H1 (cell line): ENCODE results near the gene NR2E1. TPM values are rescaled to one million over a fixed set of nuclear protein-coding genes. Genes with fewer than 3 reads are reported as not detected.
A peak's percentile ranks its signal among the peaks of the same experiment; 100 is the strongest.

Experiments
- CTCF ChIA-PET: fragments of 300-600 bp; sonication (Branson Sonifier 250); formaldehyde crosslinking; loops from one replicate; lab custom pipeline; 2021; ENCODE audit not compliant: partially characterized antibody; lab: Charles Lee
- POLR2A ChIA-PET: fragments of 300-600 bp; sonication (Branson Sonifier 250); formaldehyde crosslinking; loops from one replicate; lab custom pipeline; 2021; ENCODE audit warnings: inconsistent platforms; ENCODE audit not compliant: partially characterized antibody; lab: Charles Lee
- DNase-seq, 2 experiments: peaks; one replicate each; pipeline versions ENCODE4 v3.0.0 to v3.0.0-alpha.2; 2010 to 2022; ENCODE audit warnings: low spot score in 2 of 2, low read depth in 1 of 2, mixed read lengths in 1 of 2
- FAIRE-seq: peaks from 2 replicates; lab custom pipeline; 2011; peaks lifted over from hg19 to GRCh38; lab: Jason Lieb, UNC
- H2AFZ ChIP-seq: 2 replicates; pipeline ENCODE4 v1.8.1; 2012; ENCODE audit warnings: low read length, inconsistent platforms
- H2AK5ac ChIP-seq: 2 replicates; pipeline ENCODE4 v1.6.1; 2013; ENCODE audit warnings: low read depth, low read length
- H2BK120ac ChIP-seq: replicated peaks from 2 replicates; pipeline ENCODE3; 2013; ENCODE audit warnings: low read depth, low read length, inconsistent platforms
- H2BK12ac ChIP-seq: 2 replicates; pipeline ENCODE4 v1.6.1; 2013; ENCODE audit warnings: low read depth, low read length
- H2BK15ac ChIP-seq: 2 replicates; pipeline ENCODE4 v1.6.1; 2013; ENCODE audit warnings: low read length
- H2BK20ac ChIP-seq: 2 replicates; pipeline ENCODE4 v1.6.1; 2013; ENCODE audit warnings: low read length
- H2BK5ac ChIP-seq: 2 replicates; pipeline ENCODE4 v1.6.1; 2013; ENCODE audit warnings: low read depth, low read length
- H3K14ac ChIP-seq: 2 replicates; pipeline ENCODE4 v1.6.1; 2013; ENCODE audit warnings: inconsistent platforms; ENCODE audit not compliant: insufficient read length
- H3K18ac ChIP-seq: 2 replicates; pipeline ENCODE4 v1.6.1; 2013; ENCODE audit warnings: low read length; ENCODE audit errors: extremely low read depth
- H3K23ac ChIP-seq: 2 replicates; pipeline ENCODE4 v1.6.1; 2013; ENCODE audit warnings: inconsistent platforms; ENCODE audit not compliant: insufficient read length
- H3K23me2 ChIP-seq: 2 replicates; pipeline ENCODE4 v1.6.1; 2013; ENCODE audit warnings: low read depth, low read length
- H3K27ac ChIP-seq: 2 replicates; pipeline ENCODE4 v1.6.1; 2011; ENCODE audit warnings: low read depth, low read length, inconsistent platforms
- H3K27me3 ChIP-seq, 4 experiments: replicated peaks in 1 of 4; 1 replicate in 1 of 4; 2 replicates in 3 of 4; pipeline versions ENCODE4 v1.6.1 to v1.8.1; 2011 to 2013; ENCODE audit warnings: low read length in 3 of 4, mild to moderate bottlenecking in 3 of 4, inconsistent platforms in 2 of 4, mixed read lengths in 2 of 4, moderate library complexity in 1 of 4; ENCODE audit not compliant: control insufficient read depth in 3 of 4, insufficient read depth in 3 of 4; ENCODE audit errors: extremely low read depth in 1 of 4
- H3K36me3 ChIP-seq, 4 experiments: 2 replicates each; pipeline versions ENCODE4 v1.6.1 to v1.8.1; 2011 to 2013; ENCODE audit warnings: mild to moderate bottlenecking in 4 of 4, low read length in 3 of 4, moderate library complexity in 2 of 4, control low read depth in 1 of 4, inconsistent platforms in 1 of 4; ENCODE audit not compliant: insufficient read depth in 4 of 4, control insufficient read depth in 2 of 4
- H3K4ac ChIP-seq: replicated peaks from 2 replicates; pipeline ENCODE3; 2013; ENCODE audit warnings: low read length, low read depth, mixed read lengths, inconsistent platforms; ENCODE audit not compliant: insufficient read length
- H3K4me1 ChIP-seq, 4 experiments: replicated peaks in 1 of 4; 1 replicate in 1 of 4; 2 replicates in 3 of 4; pipeline versions ENCODE4 v1.6.1 to v1.8.1; 2011 to 2013; ENCODE audit warnings: low read length in 3 of 4, inconsistent platforms in 2 of 4, mixed read lengths in 1 of 4; ENCODE audit not compliant: insufficient read depth in 4 of 4, control insufficient read depth in 3 of 4
- H3K4me2 ChIP-seq, 2 experiments: 2 replicates each; pipeline versions ENCODE4 v1.6.1 to v1.8.1; 2011 to 2013; ENCODE audit warnings: low read depth in 2 of 2, low read length in 2 of 2, control low read depth in 1 of 2, inconsistent platforms in 1 of 2, mild to moderate bottlenecking in 1 of 2; ENCODE audit not compliant: insufficient read depth in 1 of 2
- H3K4me3 ChIP-seq, 4 experiments: fragments of 200-600, 300-600 bp in 1 of 4; sonication (generic), shearing (Covaris generic), sonication (Bioruptor Twin) in 1 of 4; 2 replicates each; pipeline versions ENCODE4 v1.5.1 to v1.8.1; 2011 to 2016; ENCODE audit warnings: low read length in 4 of 4, low read depth in 3 of 4, control low read depth in 2 of 4, inconsistent platforms in 2 of 4, mild to moderate bottlenecking in 2 of 4, mixed read lengths in 1 of 4, moderate library complexity in 1 of 4; ENCODE audit not compliant: insufficient read depth in 2 of 4; ENCODE audit errors: extremely low read depth in 1 of 4
- H3K56ac ChIP-seq: replicated peaks from 2 replicates; pipeline ENCODE3; 2013; ENCODE audit warnings: low read depth, mild to moderate bottlenecking, mixed read lengths, low read length, inconsistent platforms; ENCODE audit not compliant: insufficient read length
- H3K79me1 ChIP-seq: 2 replicates; pipeline ENCODE4 v1.6.1; 2013; ENCODE audit warnings: low read depth, low read length, control low read depth
- H3K79me2 ChIP-seq, 2 experiments: 2 replicates each; pipeline versions ENCODE4 v1.6.1 to v1.8.1; 2012 to 2013; ENCODE audit warnings: low read length in 2 of 2, mild to moderate bottlenecking in 2 of 2, inconsistent platforms in 1 of 2; ENCODE audit not compliant: insufficient read depth in 2 of 2, control insufficient read depth in 1 of 2
- H3K9ac ChIP-seq, 4 experiments: replicated peaks in 1 of 4; 1 replicate in 1 of 4; 2 replicates in 3 of 4; pipeline versions ENCODE4 v1.6.1 to v1.8.1; 2011 to 2013; ENCODE audit warnings: low read depth in 3 of 4, low read length in 3 of 4, control low read depth in 2 of 4, mild to moderate bottlenecking in 2 of 4, moderate library complexity in 2 of 4, inconsistent platforms in 1 of 4; ENCODE audit errors: extremely low read depth in 1 of 4
- H3K9me3 ChIP-seq, 2 experiments: 2 replicates each; pipeline versions ENCODE4 v1.6.1 to v1.8.1; 2012 to 2013; ENCODE audit warnings: mild to moderate bottlenecking in 2 of 2, moderate library complexity in 2 of 2, control low read depth in 1 of 2, inconsistent platforms in 1 of 2, low read depth in 1 of 2, low read length in 1 of 2, mixed read lengths in 1 of 2; ENCODE audit not compliant: insufficient read depth in 2 of 2
- H4K20me1 ChIP-seq, 2 experiments: replicated peaks in 1 of 2; 2 replicates each; pipeline versions ENCODE3 to v1.8.1; 2011 to 2013; ENCODE audit warnings: inconsistent platforms in 2 of 2, low read length in 2 of 2, mild to moderate bottlenecking in 1 of 2; ENCODE audit not compliant: insufficient read depth in 2 of 2, control insufficient read depth in 1 of 2
- H4K5ac ChIP-seq: 2 replicates; pipeline ENCODE4 v1.6.1; 2013; ENCODE audit warnings: low read length, low read depth, mixed read lengths, inconsistent platforms; ENCODE audit not compliant: insufficient read length
- H4K8ac ChIP-seq: 2 replicates; pipeline ENCODE4 v1.8.0; 2013; ENCODE audit warnings: mild to moderate bottlenecking, moderate library complexity, low read length, inconsistent platforms; ENCODE audit not compliant: insufficient read depth; ENCODE audit errors: extremely low read depth
- H4K91ac ChIP-seq: replicated peaks from 2 replicates; pipeline ENCODE3; 2013; ENCODE audit warnings: low read length, mixed read lengths, inconsistent platforms; ENCODE audit not compliant: insufficient read length
- BRCA1 ChIP-seq: IDR thresholded peaks from 2 replicates; pipeline ENCODE4 v1.6.1; 2012; ENCODE audit warnings: low read depth, low read length, improper control_type of control experiment
- EGR1 ChIP-seq: IDR thresholded peaks from 2 replicates; pipeline ENCODE4 v1.6.1; 2011; ENCODE audit warnings: low read depth, low read length, borderline replicate concordance
- JUN ChIP-seq: IDR thresholded peaks from 2 replicates; pipeline ENCODE4 v1.6.1; 2011; ENCODE audit warnings: low read depth, mild to moderate bottlenecking, improper control_type of control experiment, low read length
- NANOG ChIP-seq: IDR thresholded peaks from 2 replicates; pipeline ENCODE4 v1.6.1; 2011; ENCODE audit warnings: low read length, low read depth, mild to moderate bottlenecking, inconsistent platforms; ENCODE audit not compliant: insufficient read depth, poor library complexity, severe bottlenecking
- RFX5 ChIP-seq: IDR thresholded peaks from 2 replicates; pipeline ENCODE4 v1.6.1; 2011; ENCODE audit warnings: low read depth, low read length, improper control_type of control experiment, borderline replicate concordance
- RNF2 ChIP-seq: fragments of 200-900, 300-1000 bp; sonication (generic); IDR thresholded peaks from 2 replicates; pipeline ENCODE4 v1.7.1; 2016; ENCODE audit warnings: borderline replicate concordance, low read depth, mild to moderate bottlenecking, antibody characterized with exemption, low read length; ENCODE audit not compliant: poor library complexity, severe bottlenecking; ENCODE audit errors: missing control alignments
- SP1 ChIP-seq: IDR thresholded peaks from 2 replicates; pipeline ENCODE4 v1.6.1; 2011; ENCODE audit warnings: low read depth, low read length
- WGBS, 2 experiments: shearing (Covaris generic) in 1 of 2; methylation state at CpG; one replicate each; pipeline versions ENCODE4 v1.1.6 to v1.1.7; 2013 to 2015; ENCODE audit warnings: low lambda C conversion rate in 2 of 2, mixed read lengths in 2 of 2, inconsistent platforms in 1 of 2, low coverage in 1 of 2, missing lambda C conversion rate in 1 of 2; ENCODE audit not compliant: insufficient replicate concordance in 2 of 2, insufficient coverage in 1 of 2, insufficient read length in 1 of 2; ENCODE audit errors: extremely low coverage in 1 of 2, missing lambda C conversion rate in 1 of 2; 5-methylcytosine and 5-hydroxymethylcytosine counted together
- polyA plus RNA-seq, 7 experiments: library from polyadenylated mRNA; depleted of rRNA in 3 of 7; stranded (reverse) in 5 of 7; unstranded in 2 of 7; fragments of >200 nt in 5 of 7; fragments of 200-250 nt in 2 of 7; gene quantifications; 1 replicate in 5 of 7; 2 replicates in 1 of 7; 4 replicates in 1 of 7; pipeline versions ENCODE4 v1.2.1 to v1.2.3, GENCODE V29; 2011 to 2013; ENCODE audit warnings: missing spikeins in 2 of 7, mixed read lengths in 2 of 7
- total RNA-seq: library from RNA; stranded (reverse); fragmentation: NEBNext Ultra II Directional; extraction: Animal tissue kit (Norgen Biotek cat#: 25700); gene quantifications from 2 replicates; pipeline ENCODE4 v1.2.1, GENCODE V29; 2021
- TF ChIP-seq, protein P1 (sequence below): IDR thresholded peaks from 2 replicates; pipeline ENCODE4 v1.6.1; 2012; ENCODE audit warnings: low read length, inconsistent platforms

NR2E1 gene
- total and polyA plus RNA-seq, 2 of the 8 experiments (the other 6 are each of a cell fraction or from before 2014, with no cell fraction given) = not detected

DNA sequence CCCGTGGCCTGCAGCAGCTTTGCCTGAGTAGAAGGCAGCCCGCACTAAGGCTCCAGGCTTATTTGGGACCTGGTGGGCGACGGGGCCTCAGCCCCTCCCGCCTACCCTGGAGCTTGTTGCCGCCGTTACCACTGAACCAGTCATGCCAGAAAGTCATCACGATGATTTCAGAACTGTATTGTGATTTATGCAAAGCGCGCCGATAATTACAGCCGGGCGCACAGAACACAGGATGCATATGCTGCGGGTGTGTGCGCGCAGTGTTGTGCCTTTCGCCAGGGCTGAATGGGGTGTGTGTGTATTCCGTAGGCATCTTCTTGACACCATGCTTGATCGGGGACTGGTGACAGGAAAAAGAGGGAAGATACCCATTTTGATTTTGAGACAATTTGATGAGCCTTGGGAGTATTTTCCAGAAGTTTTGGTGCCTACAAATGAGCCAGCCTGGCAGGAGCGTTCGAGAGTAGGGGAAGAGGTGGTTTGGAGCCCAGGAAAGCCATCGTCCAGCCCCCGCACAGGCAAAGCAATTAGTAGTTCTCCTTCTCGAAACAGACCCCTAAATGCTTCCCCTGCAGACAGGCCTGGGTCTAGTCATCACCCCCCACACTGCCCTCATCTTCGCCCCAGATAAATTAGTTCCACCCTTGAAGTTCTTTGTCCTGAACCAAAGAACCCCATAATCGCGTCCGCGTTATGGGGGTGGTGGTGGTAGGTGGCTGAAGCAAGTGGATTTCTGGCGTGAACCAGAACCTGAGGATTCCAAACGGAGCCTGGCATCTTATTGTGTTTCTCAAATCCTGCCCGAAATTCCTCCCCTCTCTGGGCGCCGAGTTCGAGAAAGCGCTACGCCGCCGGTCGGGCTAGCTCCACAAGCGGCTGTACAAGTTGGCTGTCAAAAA is 1.9 kb upstream of the NR2E1 start:
- Histone ChIP-seq H3K4me1 (peaks cover 12 to 46% (median 25%) of the 10 kb centered on the region in 4 experiments), H2BK20ac (no peak overlapping the region), H3K23ac (no peak overlapping the region), H3K23me2 (peaks cover 7% of the 10 kb centered on the region; the same call in 1 of the 2 replicates), H4K91ac (no peak overlapping the region), H3K9ac (no peak overlapping the region), H3K4ac (no peak overlapping the region), H2AFZ (no peak overlapping the region), H2BK12ac (peak overlapping the region; percentile 54; the same call in 1 of the 2 replicates), H3K4me2 (peak overlapping the region; percentile 76 to 83), H3K36me3 (peaks cover 0 to 5% (median 0%) of the 10 kb centered on the region in 4 experiments; a peak in 1 of 8 replicates), H4K8ac (no peak overlapping the region), H2AK5ac (peak overlapping the region; percentile 26; the same call in 1 of the 2 replicates), H2BK120ac (no peak overlapping the region), H3K18ac (no peak overlapping the region), H2BK15ac (no peak overlapping the region), H3K27me3 (peaks cover 95 to 100% (median 98%) of the 10 kb centered on the region in 4 experiments), H3K79me2 (no peaks in the 10 kb centered on the region), H4K5ac (no peak overlapping the region), H4K20me1 (peaks cover 20 to 26% of the 10 kb centered on the region in 2 experiments), H3K14ac (no peak overlapping the region), H3K27ac (no peak overlapping the region), H2BK5ac (no peak overlapping the region), H3K56ac (no peak overlapping the region), H3K4me3 (peak overlapping the region in 3 of 4 experiments; percentile 16 to 49 (median 38); a peak in 4 of 8 replicates), H3K79me1 (no peaks in the 10 kb centered on the region), H3K9me3 (no peaks in the 10 kb centered on the region)
- ChIA-PET CTCF (interaction anchor here (0.8 to 10.8 kb wide), 16 partner anchors 9 to 328 kb away, joined by 3 to 85 read pairs (median 5); no protein-coding TSS in a partner anchor), POLR2A (interaction anchor here (0.6 to 1.6 kb wide), 2 partner anchors 45 to 47 kb away, joined by 3 to 6 read pairs; no protein-coding TSS in a partner anchor)
- no peak for FAIRE-seq
- 11% methylated on average over 41 of the region's 41 CpGs; no CpG with 5 or more reads in 1 of the 2 experiments for WGBS, 2 experiments
- no peak for DNase-seq
- TF ChIP-seq RFX5 (no peak), SP1 (no peak), EGR1 (no peak), RNF2 (peak; percentile 94), BRCA1 (no peak), NANOG (no peak), JUN (no peak)
- TF ChIP-seq, protein P1, sequence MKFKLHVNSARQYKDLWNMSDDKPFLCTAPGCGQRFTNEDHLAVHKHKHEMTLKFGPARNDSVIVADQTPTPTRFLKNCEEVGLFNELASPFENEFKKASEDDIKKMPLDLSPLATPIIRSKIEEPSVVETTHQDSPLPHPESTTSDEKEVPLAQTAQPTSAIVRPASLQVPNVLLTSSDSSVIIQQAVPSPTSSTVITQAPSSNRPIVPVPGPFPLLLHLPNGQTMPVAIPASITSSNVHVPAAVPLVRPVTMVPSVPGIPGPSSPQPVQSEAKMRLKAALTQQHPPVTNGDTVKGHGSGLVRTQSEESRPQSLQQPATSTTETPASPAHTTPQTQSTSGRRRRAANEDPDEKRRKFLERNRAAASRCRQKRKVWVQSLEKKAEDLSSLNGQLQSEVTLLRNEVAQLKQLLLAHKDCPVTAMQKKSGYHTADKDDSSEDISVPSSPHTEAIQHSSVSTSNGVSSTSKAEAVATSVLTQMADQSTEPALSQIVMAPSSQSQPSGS = no peak
